H1 (cell line): ENCODE measurements around the gene MOG.

Experiments used
- EP300 ChIP-seq, 2 experiments: IDR thresholded peaks; 1 replicate in 1 of 2; 2 replicates in 1 of 2; pipeline ENCODE4 v1.6.1; 2011 to 2012; ENCODE audit warnings: low read depth in 2 of 2, low read length in 2 of 2, mild to moderate bottlenecking in 2 of 2, borderline replicate concordance in 1 of 2, inconsistent platforms in 1 of 2, moderate library complexity in 1 of 2
- FOSL1 ChIP-seq: IDR thresholded peaks from 2 replicates; pipeline ENCODE4 v1.6.1; 2011; ENCODE audit warnings: mild to moderate bottlenecking, low read depth, low read length, moderate library complexity; ENCODE audit not compliant: insufficient read depth
- JUND ChIP-seq: IDR thresholded peaks from 2 replicates; pipeline ENCODE4 v1.6.1; 2011; ENCODE audit warnings: mild to moderate bottlenecking, improper control_type of control experiment, low read length
- NANOG ChIP-seq: IDR thresholded peaks from 2 replicates; pipeline ENCODE4 v1.6.1; 2011; ENCODE audit warnings: low read length, low read depth, mild to moderate bottlenecking, inconsistent platforms; ENCODE audit not compliant: insufficient read depth, poor library complexity, severe bottlenecking
- POLR2A ChIP-seq, 2 experiments: IDR thresholded peaks; 1 replicate in 1 of 2; 2 replicates in 1 of 2; pipeline ENCODE4 v1.6.1; 2011; ENCODE audit warnings: low read depth in 2 of 2, low read length in 2 of 2, mild to moderate bottlenecking in 2 of 2; ENCODE audit errors: control extremely low read depth in 1 of 2
- POLR2AphosphoS5 ChIP-seq: IDR thresholded peaks from 2 replicates; pipeline ENCODE4 v1.6.1; 2011; ENCODE audit warnings: low read depth, low read length
- SP1 ChIP-seq: IDR thresholded peaks from 2 replicates; pipeline ENCODE4 v1.6.1; 2011; ENCODE audit warnings: low read depth, low read length
- SP4 ChIP-seq: IDR thresholded peaks from 2 replicates; pipeline ENCODE4 v1.6.1; 2012; ENCODE audit warnings: low read length, inconsistent platforms
- SRF ChIP-seq: IDR thresholded peaks from 2 replicates; pipeline ENCODE4 v1.6.1; 2011; ENCODE audit warnings: mild to moderate bottlenecking, low read depth, low read length, moderate library complexity
- TEAD4 ChIP-seq: IDR thresholded peaks from 2 replicates; pipeline ENCODE4 v1.6.1; 2012; ENCODE audit warnings: low read depth, low read length, inconsistent platforms, mixed read lengths
- YY1 ChIP-seq: IDR thresholded peaks from 2 replicates; pipeline ENCODE4 v1.6.1; 2011; ENCODE audit warnings: low read depth, mild to moderate bottlenecking, low read length
- TF ChIP-seq, protein P1 (sequence below), 3 experiments: IDR thresholded peaks; 1 replicate in 2 of 3; 2 replicates in 1 of 3; pipeline versions ENCODE4 v1.5.1 to v1.6.1; 2011; ENCODE audit warnings: low read length in 3 of 3, mild to moderate bottlenecking in 3 of 3, inconsistent platforms in 2 of 3, low read depth in 1 of 3, moderate library complexity in 1 of 3; ENCODE audit not compliant: insufficient read depth in 1 of 3; ENCODE audit errors: control extremely low read depth in 1 of 3
- TF ChIP-seq, protein P2 (sequence below): IDR thresholded peaks from 2 replicates; pipeline ENCODE4 v1.6.1; 2012; ENCODE audit warnings: inconsistent platforms
- TF ChIP-seq, protein P3 (sequence below): IDR thresholded peaks from 2 replicates; pipeline ENCODE4 v1.6.1; 2011; ENCODE audit warnings: low read depth, mild to moderate bottlenecking, low read length; ENCODE audit not compliant: insufficient read depth

DNA sequence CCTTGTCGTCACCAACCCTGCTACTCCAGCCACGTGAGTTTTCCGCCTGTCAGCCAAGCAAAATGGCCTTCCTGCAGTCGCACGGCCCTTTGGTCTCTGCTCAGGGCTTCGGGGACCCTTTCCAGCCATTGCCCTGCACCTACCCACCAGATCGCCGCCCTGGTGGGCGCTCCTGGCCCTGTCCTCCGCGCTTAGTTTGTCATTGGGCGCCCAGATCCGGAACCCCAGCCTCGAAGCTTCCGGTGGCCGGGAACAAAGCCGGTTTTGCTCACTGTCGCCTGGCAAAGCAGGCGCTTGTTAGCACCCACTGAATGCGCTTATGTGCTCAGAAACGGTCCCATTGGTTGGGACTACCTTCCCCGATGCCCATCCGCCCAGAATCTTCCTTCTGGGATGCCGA lies 23.5 kb downstream of the MOG start:
- TF ChIP-seq YY1, result no peak; the same call in 1 of the 2 replicates
- TF ChIP-seq, protein P1, sequence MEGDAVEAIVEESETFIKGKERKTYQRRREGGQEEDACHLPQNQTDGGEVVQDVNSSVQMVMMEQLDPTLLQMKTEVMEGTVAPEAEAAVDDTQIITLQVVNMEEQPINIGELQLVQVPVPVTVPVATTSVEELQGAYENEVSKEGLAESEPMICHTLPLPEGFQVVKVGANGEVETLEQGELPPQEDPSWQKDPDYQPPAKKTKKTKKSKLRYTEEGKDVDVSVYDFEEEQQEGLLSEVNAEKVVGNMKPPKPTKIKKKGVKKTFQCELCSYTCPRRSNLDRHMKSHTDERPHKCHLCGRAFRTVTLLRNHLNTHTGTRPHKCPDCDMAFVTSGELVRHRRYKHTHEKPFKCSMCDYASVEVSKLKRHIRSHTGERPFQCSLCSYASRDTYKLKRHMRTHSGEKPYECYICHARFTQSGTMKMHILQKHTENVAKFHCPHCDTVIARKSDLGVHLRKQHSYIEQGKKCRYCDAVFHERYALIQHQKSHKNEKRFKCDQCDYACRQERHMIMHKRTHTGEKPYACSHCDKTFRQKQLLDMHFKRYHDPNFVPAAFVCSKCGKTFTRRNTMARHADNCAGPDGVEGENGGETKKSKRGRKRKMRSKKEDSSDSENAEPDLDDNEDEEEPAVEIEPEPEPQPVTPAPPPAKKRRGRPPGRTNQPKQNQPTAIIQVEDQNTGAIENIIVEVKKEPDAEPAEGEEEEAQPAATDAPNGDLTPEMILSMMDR (IDR thresholded peaks at IDR 0.05; ENCODE audit: control extremely low read depth in 1 of 3, insufficient read depth in 1 of 3, low read depth in 1 of 3, low read length in 3 of 3), result peak; percentile 28 to 38 (median 33); a peak in 3 of 4 replicates
- no peak for TF ChIP-seq TEAD4
- no peak for TF ChIP-seq POLR2AphosphoS5
- TF ChIP-seq, protein P2, sequence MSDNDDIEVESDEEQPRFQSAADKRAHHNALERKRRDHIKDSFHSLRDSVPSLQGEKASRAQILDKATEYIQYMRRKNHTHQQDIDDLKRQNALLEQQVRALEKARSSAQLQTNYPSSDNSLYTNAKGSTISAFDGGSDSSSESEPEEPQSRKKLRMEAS, result no peak
- TF ChIP-seq POLR2A (IDR thresholded peaks at IDR 0.05; ENCODE audit: control extremely low read depth in 1 of 2, low read depth in 2 of 2, low read length in 2 of 2), result no peak
- no peak for TF ChIP-seq SRF
- TF ChIP-seq FOSL1, result no peak
- TF ChIP-seq SP4, result no peak
- TF ChIP-seq EP300 (IDR thresholded peaks at IDR 0.05; ENCODE audit: borderline replicate concordance in 1 of 2, low read depth in 2 of 2, low read length in 2 of 2), result no peak
- no peak for TF ChIP-seq SP1
- TF ChIP-seq, protein P3, sequence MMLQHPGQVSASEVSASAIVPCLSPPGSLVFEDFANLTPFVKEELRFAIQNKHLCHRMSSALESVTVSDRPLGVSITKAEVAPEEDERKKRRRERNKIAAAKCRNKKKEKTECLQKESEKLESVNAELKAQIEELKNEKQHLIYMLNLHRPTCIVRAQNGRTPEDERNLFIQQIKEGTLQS, result no peak
- TF ChIP-seq JUND, result no peak
- no peak for TF ChIP-seq NANOG
